GM19463 (cell line): ENCODE data around the gene TMPRSS3.

Source experiments
- ATAC-seq: cut with Tn5 transposase; IDR thresholded peaks from one replicate; pipeline ENCODE4 v1.9.1; 2021; ENCODE audit warnings: mild to moderate bottlenecking, moderate library complexity; ENCODE audit not compliant: unreplicated experiment

TMPRSS3 gene

GRCh38 chr21:42390193-42390592 is 5.7 kb downstream of the TMPRSS3 start:
- ATAC-seq, result no peak

GRCh38 chr21:42389449-42389835 is 6.4 kb downstream of the TMPRSS3 start:
- ATAC-seq, result no peak

- no peak for ATAC-seq
Measured at GRCh38 chr21:42388740-42389448, 7.0 kb downstream of the TMPRSS3 start.

GRCh38 chr21:42387843-42388340 is 8.0 kb downstream of the TMPRSS3 start:
- ATAC-seq, result no peak

GRCh38 chr21:42387164-42387563 is 8.7 kb downstream of the TMPRSS3 start:
- no peak for ATAC-seq

- ATAC-seq, result no peak
Measured at GRCh38 chr21:42386034-42386591, 9.7 kb downstream of the TMPRSS3 start.

GRCh38 chr21:42385619-42386018 is 10.2 kb downstream of the TMPRSS3 start:
- no peak for ATAC-seq

- no peak for ATAC-seq
Measured at GRCh38 chr21:42384989-42385388, 10.9 kb downstream of the TMPRSS3 start.

GRCh38 chr21:42384156-42384945 is 11.5 kb downstream of the TMPRSS3 start:
- ATAC-seq, result no peak

- no peak for ATAC-seq
Measured at GRCh38 chr21:42383331-42383730, 12.5 kb downstream of the TMPRSS3 start.

- no peak for ATAC-seq
Measured at GRCh38 chr21:42382915-42383314, 12.9 kb downstream of the TMPRSS3 start.

- no peak for ATAC-seq
Measured at GRCh38 chr21:42381347-42381984, 14.4 kb downstream of the TMPRSS3 start.

- ATAC-seq, result no peak
Measured at GRCh38 chr21:42379426-42380215, 16.2 kb downstream of the TMPRSS3 start.

GRCh38 chr21:42378418-42378817 is 17.4 kb downstream of the TMPRSS3 start:
- no peak for ATAC-seq

GRCh38 chr21:42377951-42378340 is 17.9 kb downstream of the TMPRSS3 start:
- no peak for ATAC-seq

- ATAC-seq, result no peak
Measured at GRCh38 chr21:42377211-42377950, 18.5 kb downstream of the TMPRSS3 start.

GRCh38 chr21:42376338-42376982 is 19.4 kb downstream of the TMPRSS3 start:
- ATAC-seq, result no peak

- ATAC-seq, result no peak
Measured at GRCh38 chr21:42375966-42376337, 19.9 kb downstream of the TMPRSS3 start.

- no peak for ATAC-seq
Measured at GRCh38 chr21:42375506-42375905, 20.3 kb downstream of the TMPRSS3 start.
